COLO829 (cell line): ENCODE results near the gene RASAL2.

ENCODE experiments used
- DNase-seq: peaks from one replicate; pipeline ENCODE4 v3.0.0; 2012; ENCODE audit warnings: low spot score

Gene RASAL2

GRCh38 chr1:178093951-178094738 lies at the start of gene RASAL2:
TSS of gene RASAL2 (plus strand) at chr1:178094104. CDS start at chr1:178094493, 389 bp downstream.
- DNase-seq, result peak; percentile 66

DNA sequence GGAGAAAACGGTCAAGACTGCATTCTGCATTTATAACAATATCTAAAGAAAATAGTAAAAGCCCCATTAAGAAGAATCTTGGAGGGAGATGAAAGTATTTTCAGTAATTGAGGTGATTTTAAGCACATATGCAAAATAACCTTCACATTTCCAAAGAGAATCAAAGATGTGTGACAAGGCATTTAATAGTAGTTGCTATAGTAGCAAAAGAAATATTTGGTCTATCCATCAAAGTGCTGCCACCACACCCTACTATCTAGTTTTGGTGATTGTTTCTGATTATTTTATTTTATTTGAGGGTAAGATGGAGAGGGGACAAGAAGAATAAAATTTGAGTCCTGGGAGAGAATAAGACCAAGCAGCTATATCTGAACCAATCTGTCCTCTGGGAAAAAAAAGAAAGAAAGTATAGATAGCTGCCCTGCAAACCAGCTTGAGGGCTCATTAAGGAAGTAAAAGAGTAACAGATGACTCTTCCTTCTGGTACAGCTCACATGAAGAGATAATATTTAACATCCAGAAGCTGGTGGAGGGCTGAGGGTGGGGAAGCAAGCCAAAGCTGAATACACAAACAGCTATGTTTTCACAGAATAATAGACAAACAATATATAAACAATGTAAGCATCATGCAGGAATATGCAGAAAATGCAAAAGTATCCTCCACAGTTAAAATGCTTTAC lies 47.2 kb upstream of the RASAL2 start:
- no peak for DNase-seq

- no peak for DNase-seq
Measured at GRCh38 chr1:178047403-178048093, 46.4 kb upstream of the RASAL2 start.

- DNase-seq, result peak; percentile 71
Measured at GRCh38 chr1:178048426-178048825, 45.5 kb upstream of the RASAL2 start.

DNA sequence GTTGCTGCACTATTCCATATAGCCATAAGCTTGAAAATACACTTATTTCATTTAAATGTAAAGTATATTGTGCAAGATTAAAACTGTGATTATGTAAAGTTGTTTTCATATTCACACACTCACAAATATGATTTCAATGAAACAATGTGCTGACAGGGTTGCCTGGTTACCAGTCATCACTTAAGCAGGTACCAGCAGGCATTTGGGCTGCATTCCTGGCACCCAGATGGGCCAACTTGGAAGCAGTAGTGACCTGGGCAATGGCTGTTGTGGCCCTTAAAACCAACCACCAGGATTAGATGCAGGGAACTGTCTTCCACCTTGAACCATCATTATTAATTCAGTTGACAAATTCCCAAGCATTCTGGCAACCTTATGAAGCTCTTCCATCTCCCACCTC lies 45.0 kb upstream of the RASAL2 start:
- DNase-seq, result no peak

- DNase-seq, result no peak
Measured at GRCh38 chr1:178050084-178050483, 43.8 kb upstream of the RASAL2 start.

- no peak for DNase-seq
Measured at GRCh38 chr1:178051071-178051470, 42.8 kb upstream of the RASAL2 start.

- no peak for DNase-seq
Measured at GRCh38 chr1:178052650-178053461, 41.0 kb upstream of the RASAL2 start.

GRCh38 chr1:178055093-178055492 lies 38.8 kb upstream of the RASAL2 start:
- peak; percentile 54 for DNase-seq

GRCh38 chr1:178055779-178056471 lies 38.0 kb upstream of the RASAL2 start:
- DNase-seq, result no peak

DNA sequence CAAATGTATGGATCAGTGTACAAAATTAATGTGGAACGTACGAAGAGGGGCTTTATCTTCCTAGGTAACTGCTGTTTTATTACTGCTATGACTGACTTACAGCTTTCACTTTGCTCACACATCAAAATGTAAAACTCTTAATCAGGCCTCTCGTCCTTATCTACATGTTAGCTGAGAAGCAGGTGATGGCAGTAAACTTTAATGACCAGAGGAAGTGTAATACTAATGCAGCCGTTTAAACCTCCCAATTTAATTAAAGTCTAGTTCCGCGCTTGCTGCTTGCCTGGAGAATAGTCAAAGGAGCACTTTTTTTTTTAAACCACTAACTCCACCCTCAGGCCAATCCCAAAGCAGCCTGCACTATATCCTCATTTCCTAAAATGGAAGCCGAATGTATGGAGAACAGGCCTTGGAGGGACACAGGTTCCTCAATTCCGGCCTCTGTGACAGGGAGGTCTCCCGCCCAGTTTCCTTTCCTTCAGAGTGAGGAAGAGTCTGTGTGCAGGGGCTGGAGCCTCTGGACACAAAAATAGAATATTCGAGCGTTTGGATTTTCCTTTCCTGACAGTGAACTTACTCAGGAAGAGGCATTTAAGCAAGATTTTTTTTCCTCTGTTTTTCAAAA lies 36.7 kb upstream of the RASAL2 start:
- DNase-seq, result no peak

DNA sequence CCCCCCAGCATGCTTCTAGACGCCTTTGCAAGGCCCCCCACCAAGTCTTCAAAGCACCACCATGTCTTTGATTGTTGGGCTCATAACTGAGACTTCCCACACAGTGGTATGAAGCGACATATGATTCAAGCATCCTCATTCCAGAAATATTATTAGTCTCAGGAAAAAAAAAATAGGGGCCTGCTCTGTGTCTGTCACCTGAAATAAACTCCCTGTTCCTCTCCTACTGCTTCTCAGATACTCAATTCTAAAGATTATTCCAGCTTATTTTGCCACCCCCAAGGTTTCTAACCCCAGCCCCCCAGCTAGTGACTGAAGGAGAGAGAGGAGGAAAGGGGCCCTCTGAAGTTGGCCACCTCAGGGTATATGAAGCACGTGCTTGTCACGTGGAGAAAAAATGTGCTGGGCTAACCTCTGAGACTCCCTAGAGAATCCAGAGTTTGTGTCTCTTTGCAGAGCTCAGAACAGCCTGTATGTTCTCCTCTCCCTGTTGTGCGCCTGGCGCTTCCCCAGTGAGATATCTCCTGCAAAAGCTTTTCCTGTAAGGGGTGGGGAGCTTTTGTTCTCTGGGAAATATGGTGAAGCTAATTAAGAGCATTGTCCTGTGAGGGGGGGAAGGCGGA lies 35.9 kb upstream of the RASAL2 start:
- DNase-seq, result peak; percentile 76

DNA sequence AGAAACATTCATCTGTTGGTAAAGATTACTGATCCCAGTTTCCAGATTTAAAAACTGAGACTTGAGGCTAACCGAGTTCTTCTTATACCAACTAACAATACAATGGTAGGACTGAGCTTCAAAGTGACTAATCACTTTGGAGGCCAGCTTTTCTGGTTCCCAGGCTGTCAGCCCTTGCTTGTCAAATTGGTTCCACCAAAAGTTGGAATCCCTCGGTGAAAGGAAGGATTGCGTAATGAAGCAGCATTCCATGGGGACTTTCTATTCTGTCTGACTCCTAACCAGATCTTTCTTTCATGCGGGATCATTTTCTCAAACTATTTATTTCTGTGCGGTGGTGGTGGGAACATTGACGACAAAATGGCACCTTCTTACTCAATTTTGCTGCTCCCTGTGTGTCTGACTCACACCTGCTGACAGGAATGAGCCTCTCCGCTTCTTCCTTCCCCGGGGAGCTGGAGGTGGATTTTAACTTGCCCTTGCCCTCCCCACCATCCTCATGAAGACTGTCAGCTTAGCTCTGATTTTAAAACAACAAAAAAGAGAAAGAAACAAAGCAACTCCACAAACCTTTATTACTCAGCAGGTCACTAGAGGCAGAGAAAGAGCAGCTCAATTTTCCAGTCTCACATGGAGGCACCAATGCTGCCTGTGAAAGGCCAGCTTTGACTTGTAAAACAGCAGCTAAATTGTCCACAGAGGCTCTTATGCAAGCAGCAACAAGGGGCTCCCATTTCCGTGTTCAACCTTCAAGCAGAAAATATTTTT lies 32.9 kb upstream of the RASAL2 start:
- DNase-seq, result peak; percentile 53

DNA sequence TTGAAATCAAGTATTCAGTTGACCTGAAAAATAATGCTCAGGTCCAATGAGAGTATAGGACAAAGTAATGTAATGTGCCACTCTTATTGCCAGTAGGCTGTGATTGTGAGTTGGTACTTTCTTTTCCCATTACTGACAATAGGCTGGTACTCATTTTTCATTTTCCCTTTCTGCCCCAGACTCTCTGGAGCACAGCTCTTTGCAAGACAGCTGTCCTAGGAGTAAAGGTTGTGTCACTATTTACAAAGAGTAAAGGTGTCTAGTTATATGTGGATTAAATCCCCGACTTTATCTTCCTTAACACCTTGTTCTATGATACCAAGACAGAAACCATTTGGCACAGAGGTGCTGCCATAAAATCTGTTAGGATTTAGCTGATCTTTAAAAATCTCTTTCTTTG lies 32.3 kb upstream of the RASAL2 start:
- DNase-seq, result no peak

GRCh38 chr1:178064191-178064821 lies 29.6 kb upstream of the RASAL2 start:
- DNase-seq, result no peak

- DNase-seq, result no peak
Measured at GRCh38 chr1:178065250-178065649, 28.7 kb upstream of the RASAL2 start.

- no peak for DNase-seq
Measured at GRCh38 chr1:178066296-178066907, 27.5 kb upstream of the RASAL2 start.

GRCh38 chr1:178066908-178067614 lies 26.8 kb upstream of the RASAL2 start:
- no peak for DNase-seq
